ENCODE measurements around the gene RALY.

The RALY gene

DNA sequence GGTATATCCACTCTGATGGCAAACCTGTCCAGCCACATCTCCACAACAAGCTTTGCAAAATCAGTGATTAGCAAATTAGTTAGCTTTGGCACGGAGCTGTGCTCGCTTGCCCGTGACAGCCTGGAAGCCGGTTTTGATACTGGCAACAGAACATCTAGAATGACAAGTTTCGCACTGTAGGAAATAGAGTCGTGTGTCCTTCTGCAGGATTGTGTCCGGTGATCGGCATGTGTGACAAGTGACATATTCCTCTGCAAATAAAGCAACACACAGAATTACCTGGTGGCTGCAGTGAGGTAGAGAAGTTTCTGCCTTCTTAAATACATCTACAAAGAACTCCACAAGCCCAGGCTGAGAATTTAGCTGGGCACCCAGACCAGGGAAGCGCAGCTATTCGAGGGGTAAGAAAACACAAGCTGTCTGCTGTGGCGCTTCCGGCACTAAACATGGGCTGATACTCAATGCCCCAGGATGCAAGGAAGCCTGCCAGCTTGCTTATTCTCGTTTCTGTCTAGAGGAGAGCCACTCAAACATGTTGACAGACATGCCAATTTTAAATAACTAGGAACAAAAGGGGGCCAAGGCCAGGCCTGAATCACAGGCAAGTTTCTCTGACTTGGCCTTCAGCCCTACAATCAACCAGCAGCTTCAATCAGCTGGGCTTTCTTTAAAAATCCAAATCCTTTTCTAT, 96.1 kb downstream of the RALY start:
- Histone ChIP-seq H3K9me3 (ENCODE audit: control insufficient read depth, low read length) (no peaks in the 10 kb centered on the region), H3K4me3 (ENCODE audit: low read length) (no peak overlapping the region), H3K4me1 (ENCODE audit: control insufficient read depth, insufficient read depth, low read length) (no peaks in the 10 kb centered on the region), H3K36me3 (ENCODE audit: control insufficient read depth, insufficient read depth, low read length) (peaks cover 23% of the 10 kb centered on the region), H3K27me3 (ENCODE audit: control insufficient read depth, insufficient read depth, low read length) (no peaks in the 10 kb centered on the region), H3K9ac (ENCODE audit: low read length) (no peak overlapping the region)

DNA sequence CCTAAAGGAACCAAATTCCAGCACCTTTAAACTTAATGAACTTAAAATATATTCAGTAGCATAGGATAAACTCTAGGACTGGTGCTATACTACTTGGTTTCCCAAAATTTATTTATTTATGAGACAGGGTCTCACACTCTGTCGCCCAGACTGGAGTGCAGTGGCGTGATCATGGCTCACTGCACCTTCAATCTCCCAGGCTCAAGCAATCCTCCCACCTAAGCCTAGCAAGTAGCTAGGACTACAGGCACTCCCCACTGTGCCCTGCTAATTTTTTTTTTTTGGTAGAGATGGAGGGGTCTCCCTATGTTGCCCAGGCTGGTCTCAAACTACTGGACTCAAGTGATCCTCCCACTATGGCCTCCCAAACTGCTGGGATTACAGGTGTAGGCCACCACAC, 96.9 kb downstream of the RALY start:
- Histone ChIP-seq H3K36me3 (ENCODE audit: control insufficient read depth, insufficient read depth, low read length) (peaks cover 23% of the 10 kb centered on the region), H3K4me3 (ENCODE audit: low read length) (no peak overlapping the region), H3K9ac (ENCODE audit: low read length) (no peak overlapping the region), H3K9me3 (ENCODE audit: control insufficient read depth, low read length) (no peaks in the 10 kb centered on the region), H3K27me3 (ENCODE audit: control insufficient read depth, insufficient read depth, low read length) (no peaks in the 10 kb centered on the region), H3K4me1 (ENCODE audit: control insufficient read depth, insufficient read depth, low read length) (no peaks in the 10 kb centered on the region)

DNA sequence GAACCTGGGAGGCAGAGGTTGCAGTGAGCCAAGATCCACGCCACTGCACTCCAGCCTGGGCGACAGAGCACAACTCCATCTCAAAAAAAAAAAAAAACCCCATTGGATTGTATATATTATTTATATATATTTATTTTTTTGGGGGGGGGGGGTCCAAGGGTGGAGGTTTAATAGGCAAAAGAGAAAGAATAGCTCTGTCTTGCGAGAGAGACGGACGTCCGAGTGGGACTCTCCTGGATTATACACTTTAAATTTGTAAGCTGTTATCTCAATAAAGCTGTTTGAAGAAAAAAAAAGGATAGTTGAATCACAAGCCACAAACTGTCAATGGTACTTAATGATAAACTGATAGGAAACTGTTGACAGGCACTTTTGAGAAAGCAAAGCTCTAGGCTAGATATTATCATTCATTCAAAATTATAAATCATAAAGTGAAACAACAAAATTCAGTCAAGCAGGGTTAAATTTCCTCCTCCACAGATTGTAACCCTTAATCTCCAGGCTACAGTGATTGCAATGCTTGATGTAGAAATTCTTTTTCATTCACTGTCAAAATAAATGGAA, 98.0 kb downstream of the RALY start:
- H3K4me1 ChIP-seq (ENCODE audit: control insufficient read depth, insufficient read depth, low read length), result no peaks in the 10 kb centered on the region
- H3K9ac ChIP-seq (ENCODE audit: low read length), result no peak overlapping the region
- no peaks in the 10 kb centered on the region for H3K27me3 ChIP-seq (ENCODE audit: control insufficient read depth, insufficient read depth, low read length)
- H3K4me3 ChIP-seq (ENCODE audit: low read length), result no peak overlapping the region
- no peaks in the 10 kb centered on the region for H3K9me3 ChIP-seq (ENCODE audit: control insufficient read depth, low read length)
- peaks cover 23% of the 10 kb centered on the region for H3K36me3 ChIP-seq (ENCODE audit: control insufficient read depth, insufficient read depth, low read length)

DNA sequence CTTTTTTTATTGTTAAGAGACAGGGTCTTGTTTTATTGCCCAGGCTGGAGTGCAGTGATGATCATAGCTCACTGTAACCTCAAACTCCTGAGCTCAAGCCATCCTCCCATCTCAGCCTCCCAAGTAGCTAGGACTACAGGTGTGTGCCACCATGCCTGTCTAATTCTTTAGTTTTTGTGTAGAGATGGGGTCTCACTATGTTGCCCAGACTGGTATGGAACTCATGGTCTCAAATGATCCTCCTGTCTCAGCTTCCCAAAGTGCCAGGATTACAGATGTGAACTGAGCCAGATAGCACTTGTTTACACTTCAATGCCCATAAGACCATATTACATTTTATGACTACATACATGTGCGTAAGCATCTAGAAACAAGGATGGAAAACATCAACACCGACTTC, 100.2 kb downstream of the RALY start:
- H3K4me1 ChIP-seq (ENCODE audit: control insufficient read depth, insufficient read depth, low read length), result no peaks in the 10 kb centered on the region
- no peak overlapping the region for H3K9ac ChIP-seq (ENCODE audit: low read length)
- H3K27me3 ChIP-seq (ENCODE audit: control insufficient read depth, insufficient read depth, low read length), result no peaks in the 10 kb centered on the region
- no peaks in the 10 kb centered on the region for H3K9me3 ChIP-seq (ENCODE audit: control insufficient read depth, low read length)
- peaks cover 17% of the 10 kb centered on the region for H3K36me3 ChIP-seq (ENCODE audit: control insufficient read depth, insufficient read depth, low read length)
- H3K4me3 ChIP-seq (ENCODE audit: low read length), result no peak overlapping the region

DNA sequence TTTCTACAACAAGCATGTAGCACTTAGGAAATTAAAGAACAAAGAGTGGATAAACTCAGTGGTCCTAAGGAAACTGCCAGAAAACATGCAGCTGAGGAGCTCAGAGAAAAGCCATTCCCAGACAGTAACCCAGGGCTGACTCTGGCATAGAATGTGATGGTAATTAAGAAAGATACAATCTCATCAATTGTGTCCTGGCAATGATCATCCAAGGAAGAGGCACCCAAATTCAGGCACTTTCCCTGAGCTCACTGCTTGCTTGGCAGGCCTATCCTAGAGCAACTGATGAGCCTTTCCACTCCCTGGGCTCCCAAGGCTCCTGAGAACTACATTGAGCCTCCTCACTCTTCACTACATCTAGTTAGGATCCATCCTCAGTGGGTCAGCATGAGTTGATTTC, 102.1 kb downstream of the RALY start:
- Histone ChIP-seq H3K9me3 (ENCODE audit: control insufficient read depth, low read length) (no peaks in the 10 kb centered on the region), H3K4me1 (ENCODE audit: control insufficient read depth, insufficient read depth, low read length) (no peaks in the 10 kb centered on the region), H3K9ac (ENCODE audit: low read length) (no peak overlapping the region), H3K27me3 (ENCODE audit: control insufficient read depth, insufficient read depth, low read length) (no peaks in the 10 kb centered on the region), H3K36me3 (ENCODE audit: control insufficient read depth, insufficient read depth, low read length) (peaks cover 9% of the 10 kb centered on the region), H3K4me3 (ENCODE audit: low read length) (no peak overlapping the region)

DNA sequence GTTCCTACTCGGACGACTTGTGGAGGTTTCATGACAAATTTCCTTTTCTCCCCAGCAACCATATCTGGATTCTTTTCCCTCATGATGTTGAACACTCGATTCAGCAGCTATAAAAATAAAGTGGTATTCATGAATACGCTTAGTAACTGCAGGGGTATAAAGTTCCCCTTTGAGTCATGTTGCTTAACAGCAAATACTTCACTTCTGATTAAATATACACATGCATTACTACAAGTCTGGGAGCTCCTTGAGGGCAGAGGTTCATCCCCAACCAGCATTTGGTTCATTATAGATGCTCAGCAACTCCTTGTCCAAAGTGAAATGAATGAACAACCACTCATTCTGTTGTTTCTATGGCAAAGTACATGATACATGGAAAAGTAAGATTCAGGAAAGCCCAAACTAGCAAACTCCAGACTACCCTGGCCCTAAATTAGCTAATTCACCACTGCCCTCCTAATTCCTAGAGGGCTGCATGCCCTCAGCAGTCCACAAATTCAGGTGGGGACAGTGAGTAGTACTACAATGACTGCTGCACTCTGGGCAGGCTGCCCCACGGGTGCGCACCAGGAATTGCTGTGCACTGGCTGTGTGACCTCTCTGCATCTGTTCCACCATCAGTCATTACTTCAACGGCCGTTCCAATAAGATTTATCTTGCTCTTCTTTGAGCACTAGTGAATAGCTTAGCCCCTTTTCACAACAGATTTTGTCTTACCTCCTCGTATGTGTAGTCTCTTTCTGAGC, 103.2 kb downstream of the RALY start:
- Histone ChIP-seq H3K36me3 (ENCODE audit: control insufficient read depth, insufficient read depth, low read length) (peaks cover 9% of the 10 kb centered on the region), H3K9me3 (ENCODE audit: control insufficient read depth, low read length) (no peaks in the 10 kb centered on the region), H3K27me3 (ENCODE audit: control insufficient read depth, insufficient read depth, low read length) (no peaks in the 10 kb centered on the region), H3K4me1 (ENCODE audit: control insufficient read depth, insufficient read depth, low read length) (no peaks in the 10 kb centered on the region), H3K9ac (ENCODE audit: low read length) (no peak overlapping the region), H3K4me3 (ENCODE audit: low read length) (no peak overlapping the region)

DNA sequence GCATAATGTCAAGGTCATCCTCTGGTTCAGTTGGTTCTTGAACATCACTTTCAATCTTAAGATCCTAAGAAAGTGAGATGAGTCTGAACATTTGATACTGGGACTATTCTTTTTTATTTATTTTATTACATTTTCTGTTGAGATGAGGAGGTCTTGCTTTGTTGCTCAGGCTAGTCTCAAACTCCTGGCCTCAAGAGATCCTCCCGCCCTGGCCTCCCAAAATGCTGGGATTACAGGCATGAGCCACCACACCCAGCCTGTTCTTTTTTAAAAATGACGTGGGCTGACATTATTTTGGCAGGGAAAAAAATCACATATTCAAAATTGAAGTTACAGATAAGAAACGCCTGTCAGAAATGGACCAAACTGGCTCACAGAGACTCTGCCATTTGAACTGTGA, 104.9 kb downstream of the RALY start:
- Histone ChIP-seq H3K27me3 (ENCODE audit: control insufficient read depth, insufficient read depth, low read length) (no peaks in the 10 kb centered on the region), H3K36me3 (ENCODE audit: control insufficient read depth, insufficient read depth, low read length) (peaks cover 12% of the 10 kb centered on the region), H3K4me1 (ENCODE audit: control insufficient read depth, insufficient read depth, low read length) (no peaks in the 10 kb centered on the region), H3K9me3 (ENCODE audit: control insufficient read depth, low read length) (no peaks in the 10 kb centered on the region), H3K9ac (ENCODE audit: low read length) (no peak overlapping the region), H3K4me3 (ENCODE audit: low read length) (no peak overlapping the region)

DNA sequence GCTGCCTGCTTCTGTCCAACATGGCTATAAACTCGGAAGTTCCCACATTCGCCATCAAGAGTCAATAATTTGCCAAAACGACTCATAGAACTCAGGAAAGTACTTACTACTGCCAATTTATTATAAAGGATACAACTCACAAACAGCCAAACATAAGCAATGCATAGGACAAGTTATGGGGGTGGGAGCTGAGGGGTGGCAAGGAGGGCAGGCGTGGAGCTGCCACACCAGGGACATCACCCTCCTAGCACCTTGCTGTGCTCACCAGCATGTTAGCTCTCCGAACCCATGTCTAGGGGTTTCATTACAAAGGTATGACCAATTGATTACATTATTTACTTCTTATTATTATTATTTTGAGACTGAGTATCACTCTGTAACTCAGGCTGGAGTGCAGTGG, 106.0 kb downstream of the RALY start:
- Histone ChIP-seq H3K4me3 (ENCODE audit: low read length) (no peak overlapping the region), H3K4me1 (ENCODE audit: control insufficient read depth, insufficient read depth, low read length) (no peaks in the 10 kb centered on the region), H3K9me3 (ENCODE audit: control insufficient read depth, low read length) (no peaks in the 10 kb centered on the region), H3K36me3 (ENCODE audit: control insufficient read depth, insufficient read depth, low read length) (peaks cover 13% of the 10 kb centered on the region), H3K9ac (ENCODE audit: low read length) (no peak overlapping the region), H3K27me3 (ENCODE audit: control insufficient read depth, insufficient read depth, low read length) (no peaks in the 10 kb centered on the region)

DNA sequence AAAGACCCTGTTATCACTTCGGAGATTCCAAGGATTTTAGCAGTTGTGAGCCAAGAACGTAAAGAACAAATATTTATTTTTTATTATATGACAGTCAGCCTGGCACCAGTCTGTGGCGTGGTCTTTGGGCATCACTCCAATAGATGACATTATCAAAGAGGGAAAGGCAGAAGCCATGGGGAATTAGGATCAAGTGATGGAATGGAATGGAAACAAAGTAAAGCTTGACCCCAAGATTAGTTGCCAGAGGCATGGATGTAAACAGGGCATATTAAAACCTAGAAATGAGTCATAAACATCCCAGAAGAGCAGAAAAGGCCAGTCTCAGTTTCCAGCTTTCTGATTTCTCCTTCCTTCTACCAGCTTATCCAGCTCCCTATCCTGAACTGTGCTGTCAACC, 106.9 kb downstream of the RALY start:
- Histone ChIP-seq H3K4me1 (ENCODE audit: control insufficient read depth, insufficient read depth, low read length) (no peaks in the 10 kb centered on the region), H3K9me3 (ENCODE audit: control insufficient read depth, low read length) (no peaks in the 10 kb centered on the region), H3K4me3 (ENCODE audit: low read length) (no peak overlapping the region), H3K9ac (ENCODE audit: low read length) (no peak overlapping the region), H3K27me3 (ENCODE audit: control insufficient read depth, insufficient read depth, low read length) (no peaks in the 10 kb centered on the region), H3K36me3 (ENCODE audit: control insufficient read depth, insufficient read depth, low read length) (peaks cover 19% of the 10 kb centered on the region)

DNA sequence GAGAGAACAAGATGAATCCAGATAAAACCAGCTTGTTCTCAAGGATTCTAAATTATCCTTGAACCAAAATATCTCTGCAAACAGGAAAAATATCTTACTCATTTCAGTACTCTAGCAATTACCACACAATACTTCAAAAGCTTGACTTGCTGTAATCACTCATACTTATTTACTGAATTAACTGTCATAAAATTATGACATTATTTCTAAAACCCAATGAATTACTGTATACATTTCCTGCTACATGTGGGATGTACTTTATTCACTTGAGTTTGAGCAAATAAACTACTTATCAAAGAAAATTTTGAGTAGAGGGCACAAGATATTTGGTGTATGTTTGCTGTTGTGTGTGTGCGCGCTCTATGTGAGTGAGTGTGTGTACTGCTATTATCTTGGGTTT, 108.6 kb downstream of the RALY start:
- no peaks in the 10 kb centered on the region for H3K4me1 ChIP-seq (ENCODE audit: control insufficient read depth, insufficient read depth, low read length)
- H3K4me3 ChIP-seq (ENCODE audit: low read length), result no peak overlapping the region
- no peak overlapping the region for H3K9ac ChIP-seq (ENCODE audit: low read length)
- no peaks in the 10 kb centered on the region for H3K27me3 ChIP-seq (ENCODE audit: control insufficient read depth, insufficient read depth, low read length)
- H3K36me3 ChIP-seq (ENCODE audit: control insufficient read depth, insufficient read depth, low read length), result peaks cover 15% of the 10 kb centered on the region
- no peaks in the 10 kb centered on the region for H3K9me3 ChIP-seq (ENCODE audit: control insufficient read depth, low read length)

DNA sequence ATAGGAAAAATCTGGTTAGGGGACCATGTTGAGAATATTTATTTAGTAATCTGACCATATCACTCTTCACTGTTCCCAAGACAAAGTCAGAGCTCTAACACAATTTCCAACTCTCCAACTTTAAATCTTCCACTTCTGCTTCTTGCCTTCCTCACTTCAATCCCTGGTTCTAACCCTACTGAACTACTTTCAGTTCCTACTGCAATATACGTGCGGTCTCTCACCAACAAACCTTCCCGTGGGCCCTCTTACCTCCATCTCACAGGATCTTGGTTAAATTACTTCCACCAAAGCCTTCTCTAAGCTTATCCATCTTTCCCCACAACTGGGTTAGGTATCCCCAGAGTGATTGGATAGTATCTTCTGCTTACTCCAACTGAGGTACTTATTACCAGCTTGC, 110.3 kb downstream of the RALY start:
- Histone ChIP-seq H3K4me3 (ENCODE audit: low read length) (no peak overlapping the region), H3K4me1 (ENCODE audit: control insufficient read depth, insufficient read depth, low read length) (no peaks in the 10 kb centered on the region), H3K36me3 (ENCODE audit: control insufficient read depth, insufficient read depth, low read length) (peaks cover 15% of the 10 kb centered on the region), H3K9ac (ENCODE audit: low read length) (no peak overlapping the region), H3K9me3 (ENCODE audit: control insufficient read depth, low read length) (no peaks in the 10 kb centered on the region), H3K27me3 (ENCODE audit: control insufficient read depth, insufficient read depth, low read length) (no peaks in the 10 kb centered on the region)

DNA sequence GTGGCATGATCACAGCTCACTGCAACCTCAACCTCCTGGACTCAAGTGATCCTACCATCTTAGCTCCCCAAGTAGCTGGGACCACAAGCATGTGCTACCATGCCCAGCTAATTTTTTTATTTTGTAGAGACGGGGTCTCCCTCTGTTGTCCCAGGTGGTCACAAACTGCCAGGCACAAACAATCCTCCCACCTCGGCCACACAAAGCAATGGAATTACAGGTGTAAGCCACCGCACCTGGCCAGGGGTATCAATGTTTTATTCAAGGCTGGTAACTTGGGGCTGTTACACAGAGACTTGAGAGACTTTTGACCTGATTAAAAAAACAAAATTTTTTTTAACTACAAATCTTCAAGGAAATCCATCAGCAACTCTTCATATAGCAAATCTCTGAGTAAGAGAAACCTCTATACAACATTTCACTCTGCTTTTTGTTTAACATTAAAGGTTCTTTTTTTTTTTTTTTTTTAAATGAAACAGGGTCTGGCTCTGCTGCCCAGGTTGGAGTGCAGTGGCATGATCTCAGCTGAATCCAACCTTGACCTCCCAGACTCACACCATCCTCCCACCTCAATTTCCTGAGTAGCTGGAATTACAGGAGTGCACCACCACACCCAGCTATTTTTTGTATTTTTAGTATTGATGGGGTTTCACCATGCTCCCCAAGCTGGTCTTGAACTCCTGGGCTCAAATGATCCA, 112.4 kb downstream of the RALY start:
- H3K4me1 ChIP-seq (ENCODE audit: control insufficient read depth, insufficient read depth, low read length), result peaks cover 11% of the 10 kb centered on the region

More for the DNA sequence above, 112.4 kb downstream of the RALY start:
- H3K9me3 ChIP-seq (ENCODE audit: control insufficient read depth, low read length), result no peaks in the 10 kb centered on the region
- no peak overlapping the region for H3K4me3 ChIP-seq (ENCODE audit: low read length)
- no peak overlapping the region for H3K9ac ChIP-seq (ENCODE audit: low read length)
- peaks cover 15% of the 10 kb centered on the region for H3K36me3 ChIP-seq (ENCODE audit: control insufficient read depth, insufficient read depth, low read length)
- H3K27me3 ChIP-seq (ENCODE audit: control insufficient read depth, insufficient read depth, low read length), result no peaks in the 10 kb centered on the region
